ENCODE measurements around the gene TTLL9. TPM values are rescaled to one million over a fixed set of nuclear protein-coding genes. Genes with fewer than 3 reads are reported as not detected.
"Not testable (repeated sequence)": the region's sequence is repeated elsewhere in the genome, so short reads cannot be mapped to it uniquely, and the experiment has no call there.

Gene TTLL9
- total RNA-seq, 1 donor from 2014 or later, result 3.4 TPM

DNA sequence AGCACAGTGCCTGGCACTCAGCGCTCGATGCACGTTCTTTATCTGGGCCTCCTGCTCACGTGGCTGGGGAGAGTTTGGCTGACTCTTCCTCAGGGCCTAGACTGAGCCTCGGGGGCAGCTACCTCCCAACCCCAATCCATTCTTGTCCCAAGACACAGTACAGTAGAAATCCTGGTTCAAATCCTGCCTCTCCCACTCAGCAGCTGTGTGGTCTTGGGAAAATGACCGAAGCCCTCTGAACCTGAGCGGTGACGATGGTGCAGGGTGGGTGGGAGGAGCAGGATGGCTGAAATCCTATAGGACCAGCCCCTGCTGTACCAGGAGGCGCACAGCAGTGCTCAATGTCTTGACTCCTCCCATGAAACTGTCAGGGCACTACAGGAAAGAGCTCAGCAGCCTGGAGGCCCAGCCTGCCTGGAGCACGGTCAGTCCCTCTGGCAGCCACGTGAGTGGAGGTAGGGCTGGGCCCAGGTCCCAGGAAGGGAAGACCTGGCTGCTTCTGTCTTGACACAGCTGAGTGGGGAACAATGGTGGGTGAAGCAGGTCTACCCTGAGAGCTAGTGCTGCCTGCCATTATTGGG lies 49.9 kb downstream of the TTLL9 start:
- Mint-ChIP-seq H3K27me3 (peaks cover 8% of the 10 kb centered on the region), H3K27ac (peak overlapping the region; percentile 18), H3K9me3 (no peaks in the 10 kb centered on the region), H3K36me3 (no peaks in the 10 kb centered on the region), H3K4me1 (ENCODE audit: unreplicated experiment) (peaks cover 15% of the 10 kb centered on the region), H3K4me3 (no peak overlapping the region)
- TF ChIP-seq, protein P1, sequence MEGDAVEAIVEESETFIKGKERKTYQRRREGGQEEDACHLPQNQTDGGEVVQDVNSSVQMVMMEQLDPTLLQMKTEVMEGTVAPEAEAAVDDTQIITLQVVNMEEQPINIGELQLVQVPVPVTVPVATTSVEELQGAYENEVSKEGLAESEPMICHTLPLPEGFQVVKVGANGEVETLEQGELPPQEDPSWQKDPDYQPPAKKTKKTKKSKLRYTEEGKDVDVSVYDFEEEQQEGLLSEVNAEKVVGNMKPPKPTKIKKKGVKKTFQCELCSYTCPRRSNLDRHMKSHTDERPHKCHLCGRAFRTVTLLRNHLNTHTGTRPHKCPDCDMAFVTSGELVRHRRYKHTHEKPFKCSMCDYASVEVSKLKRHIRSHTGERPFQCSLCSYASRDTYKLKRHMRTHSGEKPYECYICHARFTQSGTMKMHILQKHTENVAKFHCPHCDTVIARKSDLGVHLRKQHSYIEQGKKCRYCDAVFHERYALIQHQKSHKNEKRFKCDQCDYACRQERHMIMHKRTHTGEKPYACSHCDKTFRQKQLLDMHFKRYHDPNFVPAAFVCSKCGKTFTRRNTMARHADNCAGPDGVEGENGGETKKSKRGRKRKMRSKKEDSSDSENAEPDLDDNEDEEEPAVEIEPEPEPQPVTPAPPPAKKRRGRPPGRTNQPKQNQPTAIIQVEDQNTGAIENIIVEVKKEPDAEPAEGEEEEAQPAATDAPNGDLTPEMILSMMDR (conservative IDR thresholded peaks at IDR 0.05), result no peak
- no peak for DNase-seq (ENCODE audit: extremely low spot score, unreplicated experiment)

DNA sequence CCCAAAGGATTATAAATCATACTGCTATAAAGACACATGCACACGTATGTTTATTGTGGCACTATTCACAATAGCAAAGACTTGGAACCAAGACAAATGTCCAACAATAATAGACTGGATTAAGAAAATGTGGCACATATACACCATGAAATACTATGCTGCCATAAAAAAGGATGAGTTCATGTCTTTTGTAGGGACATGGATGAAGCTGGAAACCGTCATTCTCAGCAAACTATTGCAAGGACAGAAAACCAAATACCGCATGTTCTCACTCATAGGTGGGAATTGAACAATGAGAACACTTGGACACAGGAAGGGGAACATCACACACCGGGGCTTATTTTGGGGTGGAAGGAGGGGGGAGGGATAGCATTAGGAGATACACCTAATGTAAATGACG lies 51.0 kb downstream of the TTLL9 start:
- H3K4me1 Mint-ChIP-seq (ENCODE audit: unreplicated experiment), result peaks cover 15% of the 10 kb centered on the region
- H3K36me3 Mint-ChIP-seq; H3K9me3 Mint-ChIP-seq; DNase-seq (ENCODE audit: extremely low spot score, unreplicated experiment); H3K27ac Mint-ChIP-seq; H3K4me3 Mint-ChIP-seq: not testable (repeated sequence)
- peaks cover 13% of the 10 kb centered on the region for H3K27me3 Mint-ChIP-seq

DNA sequence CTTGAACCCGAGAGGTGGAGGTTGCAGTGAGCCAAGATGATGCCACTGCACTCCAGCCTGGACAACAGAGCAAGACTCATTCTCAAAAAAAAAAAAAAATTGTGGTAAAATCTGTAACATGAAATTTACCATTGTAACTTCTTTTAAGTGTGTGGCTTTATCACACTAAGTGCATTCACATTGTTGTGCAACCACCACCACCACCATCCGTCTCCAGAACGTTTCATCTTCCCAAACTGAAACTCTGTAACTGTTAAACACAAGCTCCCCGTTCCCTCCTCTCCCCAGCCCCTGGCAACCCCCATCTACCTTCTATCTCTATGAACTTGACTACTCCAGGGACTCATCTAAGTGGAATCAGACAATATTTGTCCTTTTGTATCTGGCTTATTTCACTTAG lies 51.7 kb downstream of the TTLL9 start:
- Mint-ChIP-seq H3K4me1 (ENCODE audit: unreplicated experiment) (peaks cover 15% of the 10 kb centered on the region), H3K36me3 (no peaks in the 10 kb centered on the region), H3K27ac (no peak overlapping the region), H3K9me3 (no peaks in the 10 kb centered on the region), H3K4me3 (no peak overlapping the region), H3K27me3 (peaks cover 13% of the 10 kb centered on the region)
- DNase-seq (ENCODE audit: extremely low spot score, unreplicated experiment), result no peak
- TF ChIP-seq, protein P1 (conservative IDR thresholded peaks at IDR 0.05), result no peak

DNA sequence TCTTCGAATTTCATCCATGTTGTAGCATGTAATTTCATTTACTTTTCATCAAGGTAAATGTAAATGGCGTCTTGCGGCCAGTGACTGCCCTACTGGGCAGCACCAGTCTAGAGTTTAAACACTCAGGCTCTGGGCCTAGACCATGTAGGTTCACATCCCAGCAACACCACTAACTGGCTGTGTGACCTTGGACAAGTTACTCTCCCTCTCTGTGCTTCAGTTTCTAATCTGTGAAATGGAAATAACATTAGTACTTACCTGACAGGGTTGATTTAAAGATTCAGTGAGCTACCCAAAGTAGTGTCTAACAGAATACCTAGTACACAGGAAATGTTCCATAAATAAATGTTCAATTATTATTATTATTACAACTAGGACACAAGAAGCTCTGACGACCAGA lies 52.2 kb downstream of the TTLL9 start:
- Mint-ChIP-seq H3K36me3 (no peaks in the 10 kb centered on the region), H3K4me3 (no peak overlapping the region), H3K27me3 (peaks cover 13% of the 10 kb centered on the region), H3K27ac (no peak overlapping the region), H3K9me3 (no peaks in the 10 kb centered on the region), H3K4me1 (ENCODE audit: unreplicated experiment) (peaks cover 15% of the 10 kb centered on the region)
- no peak for DNase-seq (ENCODE audit: extremely low spot score, unreplicated experiment)
- TF ChIP-seq, protein P1 (conservative IDR thresholded peaks at IDR 0.05), result no peak

GRCh38 chr20:31923388-31924331 lies 53.2 kb downstream of the TTLL9 start:
- Mint-ChIP-seq H3K9me3 (no peaks in the 10 kb centered on the region), H3K27ac (no peak overlapping the region), H3K4me3 (no peak overlapping the region), H3K36me3 (no peaks in the 10 kb centered on the region), H3K4me1 (ENCODE audit: unreplicated experiment) (peaks cover 8% of the 10 kb centered on the region), H3K27me3 (peaks cover 15% of the 10 kb centered on the region)
- DNase-seq (ENCODE audit: extremely low spot score, unreplicated experiment), result no peak
- TF ChIP-seq, protein P1 (conservative IDR thresholded peaks at IDR 0.05), result no peak

DNA sequence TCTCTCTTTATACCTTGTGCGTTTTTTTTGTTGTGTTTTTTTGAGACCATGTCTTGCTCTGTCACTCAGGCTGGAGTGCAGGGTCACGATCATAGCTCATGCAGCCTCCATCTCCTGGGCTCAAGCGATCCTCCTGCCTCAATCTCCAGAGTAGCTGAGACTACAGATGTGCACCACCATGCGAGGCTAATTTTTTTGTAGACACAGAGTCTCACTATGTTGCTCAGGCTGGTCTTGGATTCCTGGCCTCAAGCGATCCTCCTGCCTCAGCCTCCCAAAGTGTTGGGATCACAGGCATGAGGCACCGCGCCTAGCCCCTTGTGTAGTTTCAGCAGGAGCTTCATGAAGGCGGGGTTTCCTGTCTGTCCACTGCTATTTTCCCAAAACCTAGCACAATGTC lies 54.1 kb downstream of the TTLL9 start:
- H3K36me3 Mint-ChIP-seq, result no peaks in the 10 kb centered on the region
- no peak for DNase-seq (ENCODE audit: extremely low spot score, unreplicated experiment)
- H3K9me3 Mint-ChIP-seq, result no peaks in the 10 kb centered on the region
- no peak overlapping the region for H3K27ac Mint-ChIP-seq
- H3K4me3 Mint-ChIP-seq, result no peak overlapping the region
- H3K27me3 Mint-ChIP-seq, result peaks cover 18% of the 10 kb centered on the region
- TF ChIP-seq, protein P1 (conservative IDR thresholded peaks at IDR 0.05), result no peak
- peaks cover 8% of the 10 kb centered on the region for H3K4me1 Mint-ChIP-seq (ENCODE audit: unreplicated experiment)
